DOHH2 (cell line): ENCODE data around the gene PDLIM7.
A peak's percentile ranks its signal among the peaks of the same experiment; 100 is the strongest.

ENCODE experiments used
- H3F3A ChIP-seq: fragments of 200-600 bp; sonication (generic), shearing (Covaris generic); 2 replicates; pipeline ENCODE4 v1.6.0; 2016; ENCODE audit warnings: antibody characterized with exemption, mild to moderate bottlenecking; ENCODE audit not compliant: control insufficient read depth, insufficient read depth
- H3K27ac ChIP-seq: fragments of 200-600 bp; sonication (generic); 2 replicates; pipeline ENCODE4 v1.5.1; 2014; ENCODE audit warnings: low read depth, mild to moderate bottlenecking, low read length, moderate library complexity
- H3K27me3 ChIP-seq: fragments of 200-600 bp; sonication (generic); 2 replicates; pipeline ENCODE4 v1.6.1; 2014; ENCODE audit warnings: mild to moderate bottlenecking, low read length, mixed read lengths; ENCODE audit not compliant: control insufficient read depth
- H3K36me3 ChIP-seq: fragments of 200-600 bp; sonication (generic); 2 replicates; pipeline ENCODE4 v1.6.1; 2014; ENCODE audit warnings: mild to moderate bottlenecking, low read length, moderate library complexity, mixed read lengths; ENCODE audit not compliant: control insufficient read depth
- H3K4me1 ChIP-seq: fragments of 200-600 bp; sonication (generic); 2 replicates; pipeline ENCODE4 v1.6.1; 2014; ENCODE audit warnings: mild to moderate bottlenecking, low read length, mixed read lengths; ENCODE audit not compliant: control insufficient read depth
- H3K4me2 ChIP-seq: fragments of 200-600 bp; sonication (generic); 2 replicates; pipeline ENCODE4 v1.6.0; 2014; ENCODE audit warnings: mild to moderate bottlenecking, low read length, moderate library complexity
- H3K4me3 ChIP-seq: fragments of 200-600 bp; sonication (generic); 2 replicates; pipeline ENCODE4 v1.5.1; 2014; ENCODE audit warnings: mild to moderate bottlenecking, low read length, mixed read lengths
- H3K79me2 ChIP-seq: fragments of 200-600 bp; sonication (generic); 2 replicates; pipeline ENCODE4 v1.6.1; 2014; ENCODE audit warnings: mild to moderate bottlenecking, low read length, mixed read lengths; ENCODE audit not compliant: control insufficient read depth
- H3K9me2 ChIP-seq: fragments of 200-600 bp; sonication (generic); replicated peaks from 2 replicates; pipeline ENCODE4 v1.6.1; 2014; ENCODE audit warnings: mild to moderate bottlenecking, low read length, mixed read lengths; ENCODE audit not compliant: control insufficient read depth
- H3K9me3 ChIP-seq: fragments of 200-600 bp; sonication (generic); 2 replicates; pipeline ENCODE4 v1.6.1; 2014; ENCODE audit warnings: antibody characterized with exemption, low read length, mixed read lengths; ENCODE audit not compliant: control insufficient read depth, insufficient read depth
- H4K20me1 ChIP-seq: fragments of 200-600 bp; sonication (generic); 2 replicates; pipeline ENCODE4 v1.6.0; 2014; ENCODE audit warnings: low read depth, mild to moderate bottlenecking, antibody characterized with exemption, low read length, moderate library complexity; ENCODE audit not compliant: control insufficient read depth, insufficient read depth
- CTCF ChIP-seq: fragments of 200-600 bp; sonication (generic); IDR thresholded peaks from one replicate; pipeline ENCODE4 v1.5.1; 2014; ENCODE audit warnings: antibody characterized with exemption, mild to moderate bottlenecking, low read depth, low read length; ENCODE audit not compliant: poor library complexity, severe bottlenecking
- EZH2phosphoT487 ChIP-seq: fragments of 200-600 bp; sonication (generic); IDR thresholded peaks from 2 replicates; pipeline ENCODE4 v1.6.1; 2017; ENCODE audit warnings: borderline replicate concordance, mild to moderate bottlenecking, antibody characterized with exemption, low read length, moderate library complexity, mixed read lengths

PDLIM7 gene

DNA sequence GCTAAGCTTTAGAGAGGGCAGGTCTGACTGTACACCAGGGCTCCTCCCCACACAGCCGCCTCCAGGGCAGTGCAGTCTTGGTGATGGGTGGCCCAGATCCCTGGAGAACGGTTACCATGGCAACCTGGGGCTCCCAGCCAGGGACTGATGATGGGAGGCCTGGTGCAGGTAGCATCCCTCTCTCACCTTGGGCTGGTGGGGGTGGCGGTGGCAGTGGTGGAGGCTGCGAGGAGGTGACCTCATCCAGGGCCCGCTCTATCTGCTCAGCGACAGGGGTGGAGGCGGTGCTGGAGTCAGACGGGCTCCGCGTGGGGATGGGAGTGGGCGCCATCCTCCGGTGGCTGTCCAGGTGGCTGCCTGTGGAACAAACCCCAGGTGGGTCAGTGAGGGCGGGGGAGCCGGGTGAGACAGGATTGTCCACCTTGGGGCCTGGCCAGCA lies 38.5 kb downstream of the PDLIM7 start:
- no peak overlapping the region for H3K27ac ChIP-seq
- peaks cover 3% of the 10 kb centered on the region for H3K79me2 ChIP-seq
- H3K4me1 ChIP-seq = peaks cover 30% of the 10 kb centered on the region
- TF ChIP-seq CTCF = no peak
- no peak for TF ChIP-seq EZH2phosphoT487
- no peak overlapping the region for H3K4me3 ChIP-seq
- H3K36me3 ChIP-seq = peaks cover 23% of the 10 kb centered on the region
- H3K9me3 ChIP-seq = no peaks in the 10 kb centered on the region
- no peaks in the 10 kb centered on the region for H3K27me3 ChIP-seq
- H3F3A ChIP-seq = peaks cover 13% of the 10 kb centered on the region
- H3K9me2 ChIP-seq = no peaks in the 10 kb centered on the region
- no peak overlapping the region for H3K4me2 ChIP-seq
- 0 out of 2 replicates have a peak, but pooled peaks cover 3% of the 10 kb centered on the region for H4K20me1 ChIP-seq

DNA sequence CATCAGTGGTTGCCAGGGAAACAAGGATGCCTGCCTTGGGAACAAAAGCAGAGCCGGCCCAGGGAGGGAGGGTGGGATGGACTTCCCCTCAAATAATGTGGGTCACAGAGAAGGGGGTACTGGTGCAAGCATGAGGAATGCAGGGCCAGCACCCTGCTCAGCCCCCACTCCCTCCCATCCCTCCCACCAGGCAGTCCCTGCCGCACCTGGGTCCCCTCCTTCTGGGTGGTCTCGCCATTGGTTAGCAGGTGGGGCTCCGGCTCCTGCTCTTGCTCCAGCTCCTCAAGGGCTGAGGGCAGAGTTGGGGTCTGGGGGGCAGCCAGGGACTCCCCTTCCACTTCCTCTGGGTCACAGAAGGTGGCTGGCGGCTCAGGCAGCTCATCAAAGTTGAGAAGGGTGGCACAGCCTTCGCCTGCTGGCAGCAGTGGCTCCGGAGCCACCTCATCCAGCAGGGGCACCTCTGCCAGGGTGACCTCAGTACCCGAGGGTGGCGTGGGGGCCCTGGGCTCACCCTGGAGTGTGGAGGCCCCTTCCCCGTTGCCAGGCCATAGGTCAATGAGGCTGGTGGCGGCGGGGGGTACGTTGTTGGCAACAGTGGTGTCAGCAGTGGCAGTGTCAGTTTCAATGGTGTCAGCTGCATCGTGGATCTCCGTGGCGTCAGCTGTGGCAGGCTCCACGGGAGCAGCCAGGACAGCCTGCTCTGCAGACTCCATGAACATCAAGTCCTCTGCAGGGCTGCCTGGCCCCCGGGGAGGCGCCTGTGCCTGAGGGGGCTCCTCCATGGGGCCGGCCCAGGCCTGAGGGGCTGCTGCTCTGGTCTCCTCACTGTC lies 39.3 kb downstream of the PDLIM7 start:
- Histone ChIP-seq H3K27me3 (no peaks in the 10 kb centered on the region), H3K27ac (no peak overlapping the region), H3K9me2 (no peaks in the 10 kb centered on the region), H3K4me1 (peaks cover 39% of the 10 kb centered on the region), H3K9me3 (no peaks in the 10 kb centered on the region), H3K4me3 (no peak overlapping the region), H3K36me3 (peaks cover 32% of the 10 kb centered on the region), H3F3A (peaks cover 13% of the 10 kb centered on the region), H4K20me1 (peaks cover 5% of the 10 kb centered on the region; the same call in 1 of the 2 replicates), H3K79me2 (peaks cover 11% of the 10 kb centered on the region), H3K4me2 (no peak overlapping the region)
- TF ChIP-seq CTCF = no peak
- TF ChIP-seq EZH2phosphoT487 = no peak

- peaks cover 34% of the 10 kb centered on the region for H3K4me1 ChIP-seq
- peaks cover 10% of the 10 kb centered on the region; the same call in 1 of the 2 replicates for H4K20me1 ChIP-seq
- H3K9me3 ChIP-seq = no peaks in the 10 kb centered on the region
- H3K36me3 ChIP-seq = peaks cover 35% of the 10 kb centered on the region
- peak overlapping the region; percentile 100 for H3K4me2 ChIP-seq
- 0 out of 2 replicates have a peak overlapping the region, but pooled peaks have one; percentile 8 for H3K27ac ChIP-seq
- no peaks in the 10 kb centered on the region for H3K9me2 ChIP-seq
- no peaks in the 10 kb centered on the region for H3K27me3 ChIP-seq
- H3K4me3 ChIP-seq = no peak overlapping the region
- H3F3A ChIP-seq = peaks cover 13% of the 10 kb centered on the region
- TF ChIP-seq CTCF = peak; percentile 29
- no peak for TF ChIP-seq EZH2phosphoT487
- peaks cover 13% of the 10 kb centered on the region for H3K79me2 ChIP-seq
Observed at GRCh38 chr5:177456976-177457851, 40.2 kb downstream of the PDLIM7 start.
